Astrocyte (in vitro differentiated cells and primary cell): ENCODE measurements around the gene HOOK1.

Source experiments
- CTCF ChIP-seq: IDR thresholded peaks from 2 replicates; pipeline ENCODE4 v1.5.1; 2011; ENCODE audit warnings: low read depth, mild to moderate bottlenecking, inconsistent platforms, low read length, moderate library complexity; ENCODE audit not compliant: insufficient read depth
- EZH2 ChIP-seq: IDR thresholded peaks from 2 replicates; pipeline ENCODE4 v1.6.1; 2012; ENCODE audit warnings: mild to moderate bottlenecking, low read length, inconsistent platforms; ENCODE audit not compliant: insufficient read depth

DNA sequence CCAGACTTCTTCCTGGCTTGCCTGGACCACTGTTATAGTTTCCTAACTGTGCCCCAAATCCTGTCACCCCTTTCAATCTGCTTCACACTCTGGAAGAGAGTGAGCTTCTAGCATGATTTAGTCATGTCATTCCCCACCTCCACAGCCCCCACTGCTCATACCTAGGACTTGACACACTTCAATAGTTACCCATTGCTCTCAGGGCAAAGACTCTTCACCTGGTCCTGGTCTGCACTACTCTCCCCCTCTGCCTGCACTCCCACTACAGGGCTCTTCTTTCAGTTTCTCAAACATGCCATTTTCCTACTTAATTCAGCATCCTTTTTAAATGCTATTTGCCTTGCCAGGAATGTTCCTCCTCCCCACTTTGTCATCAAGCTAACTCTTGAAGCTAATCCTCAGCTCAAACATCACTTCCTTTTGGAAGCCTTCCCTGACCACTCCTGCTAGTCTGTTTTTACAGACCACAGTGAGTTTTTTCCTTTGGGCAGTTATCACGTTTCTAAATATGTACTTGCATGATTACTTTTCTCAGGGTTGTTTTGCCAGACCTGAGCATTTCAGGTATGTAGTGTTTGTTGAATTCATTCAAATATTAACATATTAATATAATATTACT is 87.1 kb downstream of the HOOK1 start:
- TF ChIP-seq CTCF = no peak
- TF ChIP-seq EZH2 = no peak
